IPS-18a (cell line): ENCODE data around the gene CCDC69.
"Not testable (repeated sequence)": the region's sequence is repeated elsewhere in the genome, so short reads cannot be mapped to it uniquely, and the experiment has no call there.

Experiments
- H3K27ac ChIP-seq: one replicate; pipeline ENCODE4 v1.5.1; 2013; ENCODE audit warnings: low read length
- H3K27me3 ChIP-seq: one replicate; pipeline ENCODE4 v1.6.1; 2013; ENCODE audit warnings: mild to moderate bottlenecking, low read length; ENCODE audit not compliant: control insufficient read depth, insufficient read depth
- H3K36me3 ChIP-seq: one replicate; pipeline ENCODE4 v1.6.1; 2013; ENCODE audit warnings: low read depth, low read length; ENCODE audit not compliant: control insufficient read depth
- H3K4me1 ChIP-seq: one replicate; pipeline ENCODE4 v1.6.1; 2013; ENCODE audit warnings: low read depth, low read length; ENCODE audit not compliant: control insufficient read depth
- H3K4me3 ChIP-seq: one replicate; pipeline ENCODE4 v1.5.1; 2013; ENCODE audit warnings: low read length
- H3K9ac ChIP-seq: one replicate; pipeline ENCODE4 v1.6.1; 2013; ENCODE audit warnings: mild to moderate bottlenecking, low read length, moderate library complexity
- H3K9me3 ChIP-seq: one replicate; pipeline ENCODE4 v1.6.1; 2013; ENCODE audit warnings: low read depth, low read length; ENCODE audit not compliant: control insufficient read depth

The CCDC69 gene

GRCh38 chr5:151243564-151243963 lies 19.7 kb upstream of the CCDC69 start:
- no peak overlapping the region for H3K4me3 ChIP-seq
- H3K36me3 ChIP-seq, result no peaks in the 10 kb centered on the region
- H3K4me1 ChIP-seq, result peaks cover 13% of the 10 kb centered on the region
- H3K27ac ChIP-seq, result no peak overlapping the region
- H3K9me3 ChIP-seq, result no peaks in the 10 kb centered on the region
- H3K27me3 ChIP-seq, result no peaks in the 10 kb centered on the region
- no peak overlapping the region for H3K9ac ChIP-seq

GRCh38 chr5:151243127-151243526 lies 19.2 kb upstream of the CCDC69 start:
- no peaks in the 10 kb centered on the region for H3K9me3 ChIP-seq
- peaks cover 14% of the 10 kb centered on the region for H3K4me1 ChIP-seq
- H3K4me3 ChIP-seq, result no peak overlapping the region
- H3K9ac ChIP-seq, result no peak overlapping the region
- H3K27ac ChIP-seq, result no peak overlapping the region
- no peaks in the 10 kb centered on the region for H3K27me3 ChIP-seq
- H3K36me3 ChIP-seq, result no peaks in the 10 kb centered on the region

GRCh38 chr5:151240924-151241635 lies 17.2 kb upstream of the CCDC69 start:
- no peak overlapping the region for H3K4me3 ChIP-seq
- H3K4me1 ChIP-seq, result peaks cover 18% of the 10 kb centered on the region
- H3K9ac ChIP-seq, result no peak overlapping the region
- no peaks in the 10 kb centered on the region for H3K9me3 ChIP-seq
- no peak overlapping the region for H3K27ac ChIP-seq
- H3K36me3 ChIP-seq, result no peaks in the 10 kb centered on the region
- H3K27me3 ChIP-seq, result no peaks in the 10 kb centered on the region

- not testable (repeated sequence) for H3K4me3 ChIP-seq, H3K36me3 ChIP-seq, H3K27ac ChIP-seq, H3K9ac ChIP-seq, H3K27me3 ChIP-seq, H3K9me3 ChIP-seq
- peaks cover 18% of the 10 kb centered on the region for H3K4me1 ChIP-seq
Measured at GRCh38 chr5:151240268-151240835, 16.5 kb upstream of the CCDC69 start.

- H3K27me3 ChIP-seq, result no peaks in the 10 kb centered on the region
- H3K9ac ChIP-seq, result no peak overlapping the region
- no peaks in the 10 kb centered on the region for H3K36me3 ChIP-seq
- H3K27ac ChIP-seq, result no peak overlapping the region
- no peak overlapping the region for H3K4me3 ChIP-seq
- no peaks in the 10 kb centered on the region for H3K9me3 ChIP-seq
- H3K4me1 ChIP-seq, result peaks cover 18% of the 10 kb centered on the region
Measured at GRCh38 chr5:151239237-151239861, 15.5 kb upstream of the CCDC69 start.

- Histone ChIP-seq H3K4me1 (peaks cover 18% of the 10 kb centered on the region), H3K9ac (no peak overlapping the region), H3K27me3 (no peaks in the 10 kb centered on the region), H3K36me3 (no peaks in the 10 kb centered on the region), H3K4me3 (no peak overlapping the region), H3K9me3 (no peaks in the 10 kb centered on the region), H3K27ac (no peak overlapping the region)
Measured at GRCh38 chr5:151238303-151238741, 14.4 kb upstream of the CCDC69 start.

GRCh38 chr5:151237685-151238084 lies 13.8 kb upstream of the CCDC69 start:
- no peaks in the 10 kb centered on the region for H3K27me3 ChIP-seq
- H3K4me3 ChIP-seq, result no peak overlapping the region
- H3K9me3 ChIP-seq, result no peaks in the 10 kb centered on the region
- no peak overlapping the region for H3K27ac ChIP-seq
- H3K36me3 ChIP-seq, result no peaks in the 10 kb centered on the region
- peaks cover 18% of the 10 kb centered on the region for H3K4me1 ChIP-seq
- no peak overlapping the region for H3K9ac ChIP-seq

- Histone ChIP-seq H3K27me3 (no peaks in the 10 kb centered on the region), H3K4me3 (no peak overlapping the region), H3K36me3 (no peaks in the 10 kb centered on the region), H3K4me1 (peaks cover 18% of the 10 kb centered on the region), H3K27ac (no peak overlapping the region), H3K9ac (no peak overlapping the region), H3K9me3 (no peaks in the 10 kb centered on the region)
Measured at GRCh38 chr5:151236888-151237287, 13.0 kb upstream of the CCDC69 start.

GRCh38 chr5:151235239-151235571 lies 11.3 kb upstream of the CCDC69 start:
- not testable (repeated sequence) for H3K36me3 ChIP-seq, H3K4me3 ChIP-seq, H3K9ac ChIP-seq, H3K27me3 ChIP-seq, H3K4me1 ChIP-seq, H3K9me3 ChIP-seq, H3K27ac ChIP-seq

GRCh38 chr5:151234476-151235238 lies 10.8 kb upstream of the CCDC69 start:
- H3K9me3 ChIP-seq, result no peaks in the 10 kb centered on the region
- H3K27me3 ChIP-seq, result no peaks in the 10 kb centered on the region
- no peak overlapping the region for H3K9ac ChIP-seq
- H3K27ac ChIP-seq, result no peak overlapping the region
- H3K4me1 ChIP-seq, result peaks cover 10% of the 10 kb centered on the region
- no peaks in the 10 kb centered on the region for H3K36me3 ChIP-seq
- H3K4me3 ChIP-seq, result no peak overlapping the region

GRCh38 chr5:151233616-151234085 lies 9.8 kb upstream of the CCDC69 start:
- no peaks in the 10 kb centered on the region for H3K27me3 ChIP-seq
- H3K4me3 ChIP-seq, result no peak overlapping the region
- no peak overlapping the region for H3K9ac ChIP-seq
- H3K9me3 ChIP-seq, result no peaks in the 10 kb centered on the region
- H3K4me1 ChIP-seq, result peaks cover 6% of the 10 kb centered on the region
- H3K36me3 ChIP-seq, result no peaks in the 10 kb centered on the region
- no peak overlapping the region for H3K27ac ChIP-seq
